Stimulated activated CD4-positive, alpha-beta T cell treated with anti-CD3 and anti-CD28 coated beads, Interleukin-4, amount 100 ng/mL, for 24 hours (primary cell): Measurements from ENCODE around the gene ZNF678.

Experiments
- DNase-seq: peaks from one replicate; pipeline ENCODE4 v3.0.0-alpha.2; 2020

ZNF678 gene

DNA sequence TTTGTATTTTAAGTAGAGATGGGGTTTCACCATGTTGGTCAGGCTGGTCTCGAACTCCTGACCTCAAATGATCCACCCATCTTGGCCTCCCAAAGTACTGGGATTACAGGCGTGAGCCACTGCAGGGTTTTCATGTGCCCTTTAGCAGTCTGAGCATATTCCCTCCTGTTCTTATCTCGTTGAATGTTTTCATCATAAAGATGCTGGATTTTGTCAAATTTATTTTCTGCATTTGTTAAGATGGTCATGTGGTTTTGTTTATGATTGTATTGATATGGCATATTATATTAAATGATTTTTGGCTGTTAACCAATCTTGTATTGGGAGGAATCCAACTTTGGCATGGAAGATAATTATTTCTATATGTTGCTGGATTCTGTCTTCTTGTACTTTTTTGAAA, 163.0 kb downstream of the ZNF678 start:
- no peak for DNase-seq
